GM18868 (cell line): ENCODE measurements around the gene MYOT.

Experiments used
- ATAC-seq: cut with Tn5 transposase; IDR thresholded peaks from one replicate; pipeline ENCODE4 v1.9.1; 2021; ENCODE audit warnings: mild to moderate bottlenecking, moderate library complexity; ENCODE audit not compliant: unreplicated experiment

The MYOT gene

GRCh38 chr5:137867664-137868063, at the start of gene MYOT:
Gene MYOT (plus strand): TSS chr5:137867860. CDS start chr5:137870652, 2,792 bp downstream.
- no peak for ATAC-seq

GRCh38 chr5:137819766-137820165, 47.9 kb upstream of the MYOT start:
- ATAC-seq = no peak

GRCh38 chr5:137822158-137822764, 45.4 kb upstream of the MYOT start:
- ATAC-seq = no peak

- no peak for ATAC-seq
These were observed 44.7 kb upstream of the MYOT start for GRCh38 chr5:137822984-137823383.

GRCh38 chr5:137825165-137825564, 42.5 kb upstream of the MYOT start:
- ATAC-seq = no peak

- no peak for ATAC-seq
These were observed 41.6 kb upstream of the MYOT start for GRCh38 chr5:137826067-137826466.

- no peak for ATAC-seq
These were observed 39.5 kb upstream of the MYOT start for GRCh38 chr5:137828180-137828579.

GRCh38 chr5:137828664-137829063, 39.0 kb upstream of the MYOT start:
- no peak for ATAC-seq

- no peak for ATAC-seq
These were observed 36.6 kb upstream of the MYOT start for GRCh38 chr5:137831105-137831504.

GRCh38 chr5:137831526-137831925, 36.1 kb upstream of the MYOT start:
- ATAC-seq = no peak

GRCh38 chr5:137832416-137832815, 35.2 kb upstream of the MYOT start:
- ATAC-seq = no peak

GRCh38 chr5:137833463-137833862, 34.2 kb upstream of the MYOT start:
- ATAC-seq = no peak

GRCh38 chr5:137834498-137835049, 33.1 kb upstream of the MYOT start:
- no peak for ATAC-seq

GRCh38 chr5:137836298-137836697, 31.4 kb upstream of the MYOT start:
- ATAC-seq = no peak

GRCh38 chr5:137836997-137837396, 30.7 kb upstream of the MYOT start:
- ATAC-seq = no peak

GRCh38 chr5:137837491-137838394, 29.9 kb upstream of the MYOT start:
- ATAC-seq = no peak

GRCh38 chr5:137838976-137839375, 28.7 kb upstream of the MYOT start:
- ATAC-seq = no peak

GRCh38 chr5:137842296-137842695, 25.4 kb upstream of the MYOT start:
- no peak for ATAC-seq

- ATAC-seq = no peak
These were observed 23.9 kb upstream of the MYOT start for GRCh38 chr5:137843676-137844299.

GRCh38 chr5:137845472-137845871, 22.2 kb upstream of the MYOT start:
- no peak for ATAC-seq

- ATAC-seq = peak; percentile 88
These were observed 20.0 kb upstream of the MYOT start for GRCh38 chr5:137847687-137848086.
